Measurements from ENCODE around the gene UBE2M.
A peak's percentile ranks its signal among the peaks of the same experiment; 100 is the strongest.
"Not testable (repeated sequence)": the region's sequence is repeated elsewhere in the genome, so short reads cannot be mapped to it uniquely, and the experiment has no call there.

The UBE2M gene

DNA sequence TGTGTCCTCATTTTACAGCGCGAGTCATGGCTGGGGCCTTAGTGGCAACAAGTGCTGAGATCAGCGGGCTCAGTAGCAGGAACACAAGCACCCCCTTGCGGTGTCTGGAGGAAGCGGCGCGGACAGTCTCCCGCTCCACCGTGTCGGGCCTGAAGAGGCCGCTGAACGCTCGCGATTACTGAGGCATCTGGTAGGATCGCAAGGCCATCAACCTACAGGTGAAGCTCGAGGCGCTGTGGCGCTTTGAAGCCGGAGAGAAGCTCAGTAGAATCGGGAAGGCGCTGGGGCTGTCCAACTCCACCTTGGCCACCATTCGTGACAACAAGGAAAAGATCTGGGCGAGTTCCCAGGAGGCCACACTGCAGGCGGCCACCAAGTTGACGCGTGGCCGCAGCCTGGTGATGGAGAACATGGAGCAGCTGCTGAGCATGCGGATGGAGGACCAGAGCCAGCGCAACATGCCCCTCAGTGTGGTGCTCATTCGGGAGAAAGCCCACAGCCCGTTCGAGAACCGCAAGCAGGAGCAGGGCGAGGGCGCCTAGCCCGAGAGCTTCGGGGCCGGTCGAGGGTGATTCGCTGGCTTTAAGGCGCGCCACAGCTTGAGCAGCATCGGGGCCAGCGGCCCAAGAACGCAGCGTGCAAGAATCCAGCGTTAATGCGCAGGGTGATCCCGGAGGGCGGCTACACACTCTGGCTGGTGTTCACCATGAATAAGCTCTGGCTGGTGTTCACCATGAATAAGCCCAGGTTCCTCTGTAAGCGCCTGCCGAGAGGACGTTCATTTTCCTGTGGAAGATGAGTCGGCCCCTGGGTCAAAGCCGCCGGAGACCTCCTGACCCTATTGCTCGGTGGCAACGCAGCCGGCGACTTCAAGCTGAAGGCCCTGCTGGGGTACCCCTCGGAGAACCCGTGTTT lies 23.1 kb upstream of the UBE2M start:
- TF ChIP-seq, protein P1, sequence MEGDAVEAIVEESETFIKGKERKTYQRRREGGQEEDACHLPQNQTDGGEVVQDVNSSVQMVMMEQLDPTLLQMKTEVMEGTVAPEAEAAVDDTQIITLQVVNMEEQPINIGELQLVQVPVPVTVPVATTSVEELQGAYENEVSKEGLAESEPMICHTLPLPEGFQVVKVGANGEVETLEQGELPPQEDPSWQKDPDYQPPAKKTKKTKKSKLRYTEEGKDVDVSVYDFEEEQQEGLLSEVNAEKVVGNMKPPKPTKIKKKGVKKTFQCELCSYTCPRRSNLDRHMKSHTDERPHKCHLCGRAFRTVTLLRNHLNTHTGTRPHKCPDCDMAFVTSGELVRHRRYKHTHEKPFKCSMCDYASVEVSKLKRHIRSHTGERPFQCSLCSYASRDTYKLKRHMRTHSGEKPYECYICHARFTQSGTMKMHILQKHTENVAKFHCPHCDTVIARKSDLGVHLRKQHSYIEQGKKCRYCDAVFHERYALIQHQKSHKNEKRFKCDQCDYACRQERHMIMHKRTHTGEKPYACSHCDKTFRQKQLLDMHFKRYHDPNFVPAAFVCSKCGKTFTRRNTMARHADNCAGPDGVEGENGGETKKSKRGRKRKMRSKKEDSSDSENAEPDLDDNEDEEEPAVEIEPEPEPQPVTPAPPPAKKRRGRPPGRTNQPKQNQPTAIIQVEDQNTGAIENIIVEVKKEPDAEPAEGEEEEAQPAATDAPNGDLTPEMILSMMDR (conservative IDR thresholded peaks at IDR 0.05; ENCODE audit: control insufficient read depth, insufficient read depth, low read depth, low read length), result peak; percentile 97
- DNase-seq (ENCODE audit: low read depth), result peak; percentile 89
- H3K4me3 ChIP-seq (ENCODE audit: control insufficient read depth, low read depth, low read length), result no peak overlapping the region

DNA sequence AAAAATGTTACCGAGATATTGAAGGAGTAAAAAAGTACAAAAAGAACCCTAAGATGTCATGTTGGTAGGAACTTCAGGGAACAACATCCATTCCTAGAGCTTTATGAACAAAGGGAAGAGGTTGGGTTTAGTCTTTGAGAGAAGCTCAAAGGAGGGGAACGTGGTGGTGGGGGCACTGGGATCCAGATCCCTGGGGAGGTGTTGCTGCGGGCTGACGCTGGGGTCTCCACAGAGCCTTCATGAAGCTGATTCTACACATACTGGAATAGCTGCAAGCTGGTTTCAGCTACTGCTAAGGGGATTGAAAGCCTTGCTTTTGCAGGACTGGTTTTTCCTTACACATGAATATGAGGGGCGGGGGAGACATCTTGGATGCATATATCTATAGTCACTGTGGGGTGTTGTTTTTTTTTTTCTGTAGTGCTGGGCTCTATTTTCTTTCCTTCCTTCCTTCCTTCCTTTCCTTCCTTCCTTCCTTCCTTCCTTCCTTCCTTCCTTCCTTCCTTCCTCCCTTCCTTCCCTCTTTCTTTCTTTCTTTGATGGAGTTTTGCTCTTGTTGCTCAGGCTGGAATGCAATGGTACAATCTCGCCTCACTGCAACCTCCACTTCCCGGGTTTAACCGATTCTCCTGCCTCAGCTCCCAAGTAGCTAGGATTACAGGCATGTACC lies 21.2 kb upstream of the UBE2M start:
- DNase-seq (ENCODE audit: low read depth), result no peak
- no peak overlapping the region for H3K4me3 ChIP-seq (ENCODE audit: control insufficient read depth, low read depth, low read length)
- TF ChIP-seq, protein P1 (conservative IDR thresholded peaks at IDR 0.05; ENCODE audit: control insufficient read depth, insufficient read depth, low read depth, low read length), result no peak

DNA sequence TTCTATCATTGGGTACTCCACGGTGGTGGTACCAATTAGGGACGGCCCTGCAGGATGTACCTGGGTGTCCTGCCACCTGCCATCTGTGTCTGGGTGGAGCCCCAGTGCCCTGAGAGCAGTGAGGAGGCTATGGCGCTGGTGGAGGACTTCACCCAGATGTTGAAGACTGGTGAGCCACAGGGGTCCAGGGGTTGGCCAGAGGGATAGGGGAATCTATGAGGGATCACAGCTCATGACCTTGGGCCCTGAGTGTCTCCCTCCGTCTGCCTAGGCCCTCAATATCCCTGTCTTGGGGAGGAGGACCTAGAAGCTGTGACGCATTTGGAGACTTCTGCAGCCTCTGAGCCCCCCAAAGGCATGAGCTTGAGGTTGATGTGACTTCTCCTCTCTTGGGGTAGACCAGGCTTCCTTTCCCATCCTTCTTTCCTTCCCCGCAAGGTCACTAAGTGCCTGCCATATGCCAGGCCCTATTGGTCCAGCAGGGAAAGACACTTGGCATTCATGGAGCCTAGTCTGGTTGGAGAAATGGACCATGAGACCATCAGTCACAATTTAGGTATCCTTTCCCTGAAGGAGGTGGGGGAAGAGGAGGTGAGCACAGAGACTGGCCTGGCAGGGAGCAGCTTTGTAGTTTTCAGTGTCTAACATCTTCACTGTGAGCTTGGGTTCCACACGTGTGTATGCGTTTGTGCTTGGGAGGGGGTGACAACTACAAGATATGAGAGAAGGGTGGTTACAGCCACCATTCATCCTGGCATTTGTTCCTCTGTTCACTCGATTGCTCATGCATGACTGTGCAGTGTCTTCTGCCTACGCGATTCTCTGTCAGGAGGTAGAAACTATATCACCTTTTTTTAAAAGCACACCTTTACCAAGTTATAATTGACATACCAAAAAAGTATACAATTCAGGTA lies 19.9 kb upstream of the UBE2M start:
- DNase-seq (ENCODE audit: low read depth), result no peak
- H3K4me3 ChIP-seq (ENCODE audit: control insufficient read depth, low read depth, low read length), result no peak overlapping the region
- TF ChIP-seq, protein P1 (conservative IDR thresholded peaks at IDR 0.05; ENCODE audit: control insufficient read depth, insufficient read depth, low read depth, low read length), result no peak

DNA sequence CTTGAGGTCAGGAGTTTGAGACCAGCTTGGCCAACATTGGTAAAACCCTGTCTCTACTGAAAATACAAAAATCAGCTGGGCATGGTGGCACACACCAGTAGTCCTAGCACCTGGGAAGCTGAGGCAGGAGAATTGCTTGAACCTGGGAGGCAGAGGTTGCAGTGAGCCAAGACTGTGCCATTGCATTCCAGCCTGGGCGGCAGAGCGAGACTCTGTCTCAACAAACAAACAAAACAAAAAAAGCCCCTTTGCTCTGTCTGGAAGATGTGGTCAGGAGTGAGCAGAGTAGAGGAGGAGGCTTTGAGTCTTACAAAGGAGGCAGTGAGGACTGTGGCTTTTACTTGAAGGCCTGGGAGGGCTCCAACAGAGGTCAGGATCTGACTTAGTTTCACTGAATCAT lies 19.2 kb upstream of the UBE2M start:
- not testable (repeated sequence) for DNase-seq (ENCODE audit: low read depth); H3K4me3 ChIP-seq (ENCODE audit: control insufficient read depth, low read depth, low read length)

DNA sequence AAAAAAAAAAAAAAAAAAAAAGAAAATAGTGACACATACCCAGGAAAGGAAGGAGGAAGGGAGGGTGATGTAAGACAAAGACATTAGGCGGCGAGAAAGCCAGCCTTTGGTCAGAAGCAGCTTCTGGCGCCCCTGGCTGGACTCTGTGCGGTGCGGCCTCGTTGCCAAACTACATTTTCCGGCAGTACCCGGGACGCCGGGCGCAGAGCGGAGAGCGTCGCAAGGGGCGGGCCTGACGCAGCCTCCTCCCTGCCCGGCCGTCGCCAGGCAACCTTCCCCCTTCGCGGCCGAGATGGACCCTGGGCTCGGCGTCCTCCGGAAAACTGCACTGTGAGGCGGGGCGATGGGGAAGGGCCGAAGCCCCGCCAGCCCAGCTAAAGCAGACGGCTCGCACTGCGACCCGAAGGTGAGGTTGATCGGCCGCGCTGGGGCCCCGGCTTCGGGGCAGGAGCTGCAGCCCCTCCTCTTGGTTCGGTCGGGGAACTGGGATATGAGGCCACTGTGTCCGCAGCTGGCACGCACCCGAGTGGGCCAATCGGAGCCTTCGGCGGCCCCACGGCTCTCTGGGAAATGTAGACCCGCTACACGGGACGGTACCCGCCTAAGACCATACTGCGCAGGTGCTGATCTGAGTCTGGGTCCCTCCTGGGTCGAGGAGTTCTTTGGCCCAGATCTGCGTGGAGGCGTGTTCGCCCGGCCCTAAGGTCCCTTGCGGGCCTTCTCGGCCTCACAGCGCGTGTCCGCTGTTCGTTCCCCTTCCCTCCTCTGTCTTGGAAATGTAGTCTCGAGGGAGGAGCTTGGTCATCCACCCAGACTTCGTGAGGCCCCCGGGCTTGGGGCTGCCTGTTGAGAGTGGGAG lies 17.0 kb upstream of the UBE2M start:
- H3K4me3 ChIP-seq (ENCODE audit: control insufficient read depth, low read depth, low read length), result peak overlapping the region; percentile 83
- peak; percentile 87 for DNase-seq (ENCODE audit: low read depth)
- TF ChIP-seq, protein P1 (conservative IDR thresholded peaks at IDR 0.05; ENCODE audit: control insufficient read depth, insufficient read depth, low read depth, low read length), result no peak

DNA sequence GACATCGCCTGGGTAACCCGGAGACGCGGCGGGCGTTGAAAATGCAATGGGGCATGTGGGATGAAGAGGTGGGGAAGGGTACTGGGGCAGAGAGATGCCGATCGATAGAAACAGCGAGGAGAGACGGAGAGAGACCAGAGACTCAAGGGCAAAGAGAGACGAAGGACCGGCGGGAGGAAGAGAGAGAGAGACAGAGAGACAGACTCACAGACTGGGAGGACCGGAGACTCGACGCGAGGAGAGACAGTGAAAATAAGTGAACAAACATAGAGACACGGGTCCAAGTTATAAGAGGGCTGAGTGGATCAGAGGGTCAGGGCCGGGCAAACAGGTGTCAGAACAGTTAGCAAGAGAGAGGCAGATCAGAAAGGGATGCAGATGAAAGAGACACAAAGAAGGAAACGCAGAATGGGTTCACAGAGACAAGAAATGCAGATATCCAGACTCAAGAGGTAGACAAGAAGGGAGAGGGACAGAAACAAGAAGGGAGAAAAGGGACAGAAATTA lies 15.3 kb upstream of the UBE2M start:
- H3K4me3 ChIP-seq (ENCODE audit: control insufficient read depth, low read depth, low read length), result peak overlapping the region; percentile 92
- TF ChIP-seq, protein P1 (conservative IDR thresholded peaks at IDR 0.05; ENCODE audit: control insufficient read depth, insufficient read depth, low read depth, low read length), result no peak
- DNase-seq (ENCODE audit: low read depth), result no peak
